SIG-M5 treated with dmso at 0.1 percent for 504 hours (cell line): ENCODE results near the gene SFXN3.

Experiments
- DNase-seq: peaks from one replicate; lab custom pipeline; 2025; ENCODE audit not compliant: unreplicated experiment; lab: John Stamatoyannopoulos, UW

The SFXN3 gene

DNA sequence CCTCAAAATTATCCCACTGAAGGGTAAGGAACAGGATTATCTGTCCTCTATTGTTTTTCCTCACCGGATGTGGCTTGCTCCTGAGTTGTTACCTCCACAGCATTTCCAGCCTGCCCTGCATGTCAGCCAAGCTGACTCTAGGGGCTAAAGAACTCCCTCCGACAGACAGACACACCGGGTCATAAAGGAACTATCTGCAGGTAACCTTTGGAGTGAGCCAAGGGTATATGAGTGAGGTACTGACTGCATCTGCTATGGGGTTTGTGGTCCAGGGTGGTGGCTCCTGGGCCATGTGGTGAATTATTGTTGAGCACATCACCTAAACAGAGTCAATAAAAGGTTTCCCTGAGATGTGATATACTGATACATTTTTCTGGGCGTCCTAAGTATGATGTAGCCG lies 23.8 kb downstream of the SFXN3 start:
- DNase-seq, result no peak

DNA sequence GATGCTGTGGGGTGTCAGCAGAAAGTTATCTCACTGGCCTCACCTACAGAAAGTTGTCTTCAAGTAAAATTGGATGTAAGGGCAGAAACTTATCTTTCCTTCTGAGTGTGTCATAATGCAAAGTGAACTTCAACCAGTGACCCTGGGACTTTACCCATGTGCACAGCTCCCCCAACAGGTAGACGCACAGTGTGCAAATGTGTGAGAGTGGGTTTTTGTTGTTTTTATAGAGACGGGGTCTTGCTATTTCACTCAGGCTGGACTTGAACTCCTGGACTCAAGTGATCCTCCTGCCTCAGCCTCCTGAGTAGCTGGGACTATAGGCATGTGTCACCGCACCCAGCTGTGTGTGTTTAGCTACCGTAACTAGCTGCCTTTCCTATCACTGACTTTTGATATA lies 24.4 kb downstream of the SFXN3 start:
- no peak for DNase-seq

DNA sequence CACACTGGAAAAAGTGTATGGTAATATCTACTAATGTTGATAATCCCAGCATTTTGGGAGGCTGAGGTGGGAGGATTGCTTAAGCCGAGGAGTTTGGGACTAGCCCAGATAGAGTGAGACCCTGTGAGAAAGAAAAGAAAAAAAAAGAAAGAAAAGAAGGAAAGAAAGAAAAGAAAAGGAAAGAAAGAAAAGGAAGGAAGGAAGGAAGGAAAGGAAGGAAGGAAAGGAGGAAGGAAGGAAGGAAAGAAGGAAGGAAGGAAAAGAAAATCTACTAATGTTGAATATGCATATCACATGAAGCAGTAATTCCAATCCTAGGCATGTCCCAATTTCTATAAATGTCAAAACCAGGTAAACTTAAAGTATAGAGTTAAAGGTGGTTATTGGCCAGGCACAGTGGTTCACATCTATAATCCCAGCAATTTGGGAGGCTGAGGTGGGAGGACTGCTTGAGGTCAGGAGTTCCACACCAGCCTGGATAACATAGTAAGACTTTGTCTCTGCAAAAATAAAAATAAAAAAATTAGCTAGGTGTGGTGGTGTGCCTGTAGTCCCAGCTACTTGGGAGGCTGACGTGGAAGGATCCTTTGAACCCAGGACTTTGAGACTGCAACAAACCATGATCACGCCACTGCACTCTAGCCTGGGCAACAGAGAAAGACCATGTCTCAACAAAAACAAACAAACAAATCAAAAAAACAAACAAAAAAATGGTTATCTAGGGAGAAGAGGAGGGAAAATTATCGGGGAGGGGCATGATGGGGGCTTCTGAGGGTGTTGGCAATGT lies 25.5 kb downstream of the SFXN3 start:
- DNase-seq, result no peak

GRCh38 chr10:101060036-101060950 lies 29.3 kb downstream of the SFXN3 start:
- DNase-seq, result peak; percentile 92

GRCh38 chr10:101060951-101061623 lies 30.1 kb downstream of the SFXN3 start:
- peak; percentile 79 for DNase-seq

GRCh38 chr10:101061624-101062231 lies 30.7 kb downstream of the SFXN3 start, which contains the start of gene KAZALD1:
Gene KAZALD1 (plus strand): TSS chr10:101061989. CDS start chr10:101062593, 604 bp downstream.
- no peak for DNase-seq

DNA sequence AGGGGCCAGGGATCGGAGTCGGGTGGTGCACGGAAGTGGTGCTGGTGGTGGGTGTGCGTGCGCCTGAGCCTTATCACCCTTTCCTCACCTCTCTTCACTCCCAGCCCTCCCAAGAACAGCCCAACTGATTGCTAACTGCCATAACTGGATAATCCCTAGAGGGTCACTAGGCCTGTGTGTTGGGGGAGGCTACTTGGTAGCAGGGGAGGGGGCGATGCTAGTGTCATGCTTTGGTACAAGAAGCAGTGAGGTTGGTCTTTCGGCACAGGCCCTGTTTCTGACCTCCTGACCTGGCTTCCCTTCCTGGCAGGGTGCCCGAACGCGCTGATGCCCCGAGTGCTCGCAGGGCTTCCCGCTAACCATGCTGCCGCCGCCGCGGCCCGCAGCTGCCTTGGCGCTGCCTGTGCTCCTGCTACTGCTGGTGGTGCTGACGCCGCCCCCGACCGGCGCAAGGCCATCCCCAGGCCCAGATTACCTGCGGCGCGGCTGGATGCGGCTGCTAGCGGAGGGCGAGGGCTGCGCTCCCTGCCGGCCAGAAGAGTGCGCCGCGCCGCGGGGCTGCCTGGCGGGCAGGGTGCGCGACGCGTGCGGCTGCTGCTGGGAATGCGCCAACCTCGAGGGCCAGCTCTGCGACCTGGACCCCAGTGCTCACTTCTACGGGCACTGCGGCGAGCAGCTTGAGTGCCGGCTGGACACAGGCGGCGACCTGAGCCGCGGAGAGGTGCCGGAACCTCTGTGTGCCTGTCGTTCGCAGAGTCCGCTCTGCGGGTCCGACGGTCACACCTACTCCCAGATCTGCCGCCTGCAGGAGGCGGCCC lies 31.4 kb downstream of the SFXN3 start:
- no peak for DNase-seq

- no peak for DNase-seq
Observed at GRCh38 chr10:101063050-101063525, 32.1 kb downstream of the SFXN3 start.

DNA sequence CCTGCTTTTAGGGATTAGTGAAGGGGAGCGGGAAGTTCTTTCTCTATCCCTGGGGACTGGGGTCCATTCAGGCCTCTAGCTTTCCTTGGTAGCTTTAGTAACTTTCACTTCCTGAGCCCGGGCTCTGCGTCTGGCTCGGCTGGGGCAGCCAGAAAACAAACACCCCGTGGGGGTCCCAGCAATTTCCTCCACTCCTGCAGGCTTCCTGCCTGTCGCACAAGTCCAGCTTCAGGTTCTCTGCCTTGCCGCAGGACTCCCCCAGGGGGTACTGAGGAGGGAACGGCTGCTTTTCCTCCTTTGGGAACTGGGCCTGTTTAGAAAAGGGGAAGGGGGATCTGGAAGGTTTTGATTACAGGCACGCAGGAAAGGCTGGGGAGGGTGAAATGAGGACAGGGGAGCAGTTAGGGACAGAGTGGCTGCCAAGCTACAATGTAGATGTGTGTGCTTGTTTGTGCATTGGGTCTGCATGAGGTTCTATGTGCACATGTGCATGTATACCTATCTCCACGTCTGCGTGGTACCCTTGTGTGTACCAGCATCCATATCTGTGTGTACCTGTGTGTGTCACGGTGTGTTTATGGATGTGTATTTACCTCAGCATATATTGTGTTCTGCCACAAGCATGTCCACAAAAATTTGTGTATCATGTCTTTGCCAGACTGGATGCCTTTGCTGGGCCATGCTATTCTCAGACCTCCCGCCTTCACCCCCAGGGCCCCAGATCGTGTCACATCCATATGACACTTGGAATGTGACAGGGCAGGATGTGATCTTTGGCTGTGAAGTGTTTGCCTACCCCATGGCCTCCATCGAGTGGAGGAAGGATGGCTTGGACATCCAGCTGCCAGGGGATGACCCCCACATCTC lies 32.7 kb downstream of the SFXN3 start:
- no peak for DNase-seq

GRCh38 chr10:101064415-101065030 lies 33.5 kb downstream of the SFXN3 start:
- DNase-seq, result no peak

GRCh38 chr10:101065481-101066145 lies 34.6 kb downstream of the SFXN3 start:
- no peak for DNase-seq

DNA sequence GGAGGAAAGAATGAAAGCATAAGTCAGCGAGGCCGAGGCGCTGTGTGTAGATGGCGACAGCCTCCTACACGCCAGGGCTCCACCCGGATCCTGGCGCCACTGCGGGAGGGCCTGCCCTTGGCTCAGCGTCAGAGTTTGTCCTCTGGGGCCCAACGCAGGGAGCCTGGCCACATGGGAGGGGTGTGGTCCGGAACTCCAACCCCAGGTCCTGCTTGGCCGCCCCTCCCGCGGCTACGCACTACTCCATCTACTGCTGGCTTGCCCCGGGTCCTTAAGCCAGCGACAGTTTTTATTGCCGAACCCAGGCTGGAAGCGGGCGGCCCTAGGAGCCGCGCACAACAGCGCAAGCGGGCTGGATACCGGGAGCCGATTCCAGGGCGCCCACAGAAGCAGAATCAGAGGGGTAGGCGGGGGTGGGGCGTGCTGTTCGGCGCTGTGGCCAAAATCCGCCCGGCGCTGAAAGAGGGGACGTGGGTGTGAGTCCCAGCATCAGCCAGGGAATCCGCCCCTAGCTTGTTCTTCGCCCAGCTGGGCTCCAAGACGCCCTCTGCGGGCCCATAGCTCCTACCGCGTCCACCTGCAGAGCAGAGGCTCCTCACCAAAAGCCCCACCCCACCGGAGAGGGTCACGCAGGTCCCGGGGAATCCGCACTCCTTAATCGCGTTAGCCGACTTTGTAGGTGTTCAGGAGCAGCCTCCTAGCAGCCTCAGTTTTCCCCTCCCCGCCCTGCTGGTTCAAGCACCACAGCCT lies 35.3 kb downstream of the SFXN3 start:
- peak; percentile 35 for DNase-seq

- DNase-seq, result no peak
Observed at GRCh38 chr10:101066896-101067355, 35.9 kb downstream of the SFXN3 start.

DNA sequence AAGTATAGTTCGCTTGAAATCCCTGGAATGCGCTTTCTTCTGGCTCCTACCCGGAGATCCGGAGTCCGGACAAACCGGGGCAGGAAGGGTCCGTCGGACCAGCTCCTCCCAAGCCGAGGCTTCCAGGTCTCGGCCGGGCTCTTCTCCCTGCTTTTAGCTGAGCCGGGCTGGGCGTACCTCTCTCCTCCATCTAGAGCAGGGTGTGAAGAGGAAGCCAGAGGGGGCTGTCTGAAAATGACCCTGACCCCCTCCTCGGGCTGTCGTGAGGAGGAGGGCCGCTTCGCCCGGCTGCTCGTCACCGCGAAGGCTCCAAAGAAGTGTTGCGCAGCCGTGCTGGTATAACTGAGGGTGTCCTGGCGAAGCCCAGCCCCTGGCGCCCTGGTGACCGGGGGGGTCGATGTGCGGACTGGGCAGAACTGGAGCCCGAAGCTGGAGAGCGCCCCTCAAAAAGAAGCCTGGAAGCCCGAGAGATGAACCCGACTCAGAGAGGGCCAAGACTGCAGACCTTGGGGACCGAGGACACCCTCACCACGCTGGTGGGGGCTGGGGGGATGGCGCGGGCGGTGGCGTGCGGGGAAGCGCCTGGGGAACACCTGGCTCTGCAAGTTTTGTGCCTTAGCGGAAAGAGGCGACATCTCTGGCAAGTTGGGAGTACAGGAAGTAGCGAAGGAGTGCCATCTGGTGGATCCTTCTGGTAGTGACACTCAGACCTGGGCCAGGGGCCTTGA lies 36.5 kb downstream of the SFXN3 start:
- DNase-seq, result peak; percentile 70

DNA sequence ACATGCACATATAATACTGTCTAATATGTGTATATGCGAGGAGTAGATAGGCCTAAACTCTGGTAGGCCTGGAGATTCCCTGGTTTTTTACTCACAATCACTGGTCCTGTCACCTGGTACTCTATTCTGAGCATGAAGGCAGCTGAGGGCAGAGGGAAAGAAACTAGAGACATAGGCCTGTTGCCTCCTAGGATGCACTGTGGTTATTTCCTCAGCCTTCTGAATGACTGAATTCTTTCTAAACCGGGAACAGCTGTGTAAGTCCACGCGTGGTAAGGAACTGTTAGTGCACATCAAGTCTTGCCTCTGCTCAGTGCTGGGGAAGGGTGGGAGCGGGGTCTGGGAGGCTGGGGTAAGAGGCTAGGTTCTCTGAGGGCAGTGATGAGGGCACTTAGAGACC lies 38.4 kb downstream of the SFXN3 start:
- no peak for DNase-seq

GRCh38 chr10:101070098-101070497 lies 39.1 kb downstream of the SFXN3 start:
- no peak for DNase-seq
